Activated T-cell treated with anti-CD3 and anti-CD28 coated beads, Interleukin-2, amount 50 U/mL, for 1 hour (primary cell): ENCODE measurements around the gene GCSAML.
"Not testable (repeated sequence)": the region's sequence is repeated elsewhere in the genome, so short reads cannot be mapped to it uniquely, and the experiment has no call there.

Experiments used
- DNase-seq: peaks from one replicate; pipeline ENCODE4 v3.0.0-alpha.2; 2020

The GCSAML gene

DNA sequence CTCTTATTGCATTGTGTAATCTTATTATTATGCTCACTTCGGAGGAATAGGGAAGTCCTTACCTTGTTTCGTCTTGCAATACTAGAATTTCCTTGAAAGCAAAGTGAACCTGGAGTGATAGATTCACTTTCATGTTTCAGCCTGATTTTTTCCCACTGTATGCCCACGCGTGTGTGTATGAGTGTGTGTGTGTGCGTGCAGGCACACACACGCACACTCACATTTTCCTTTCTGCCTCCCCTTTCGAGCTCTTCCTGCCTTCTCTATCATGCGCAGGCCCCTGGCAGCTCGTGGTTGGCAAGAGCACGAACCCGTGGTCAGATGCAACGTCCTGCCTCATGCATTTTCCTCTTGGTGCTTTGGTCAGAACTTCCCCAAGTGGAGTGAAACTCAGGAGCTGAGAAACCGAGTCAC lies at the start of gene GCSAML:
TSS of gene GCSAML (plus strand) at position 366 of the 414 bp plus-strand sequence. CDS start 58 bp downstream, outside the sequence.
- DNase-seq, result no peak

DNA sequence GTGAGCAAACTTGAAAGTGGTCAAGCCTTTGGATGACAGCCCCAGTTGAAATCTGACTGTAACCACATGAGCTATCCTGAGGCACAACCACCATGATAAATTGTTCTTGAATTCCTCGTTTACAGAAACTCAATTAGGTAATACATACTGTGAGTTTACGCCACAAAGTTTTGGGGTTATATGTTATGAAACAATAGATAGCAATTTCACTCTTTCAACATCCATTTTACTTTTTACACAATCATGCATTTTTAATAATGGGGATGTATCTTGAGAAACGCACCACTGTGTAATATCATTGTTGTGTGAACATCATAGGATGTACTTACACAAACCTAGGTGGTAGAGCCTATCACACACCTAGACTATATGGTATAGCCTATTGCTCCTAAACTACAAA lies 48.1 kb upstream of the GCSAML start:
- no peak for DNase-seq

DNA sequence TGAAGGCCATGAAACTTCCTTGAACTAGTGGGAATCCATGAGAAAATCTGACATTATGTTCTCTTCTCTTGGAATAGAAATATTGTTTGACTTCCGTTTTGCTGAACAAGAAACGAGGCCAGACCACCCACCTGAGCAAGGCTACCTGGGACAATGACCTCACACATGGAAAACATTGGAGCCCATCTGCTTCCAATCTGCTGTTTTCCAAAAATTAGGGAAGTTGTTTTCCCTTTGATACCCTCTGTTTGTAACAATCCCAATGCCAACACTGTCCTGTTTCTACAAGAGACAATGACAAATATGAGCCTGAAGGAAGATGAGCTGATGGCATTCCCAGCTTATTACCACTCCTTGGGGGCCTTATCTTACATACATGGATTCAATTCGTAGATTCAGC lies 42.1 kb upstream of the GCSAML start:
- no peak for DNase-seq

DNA sequence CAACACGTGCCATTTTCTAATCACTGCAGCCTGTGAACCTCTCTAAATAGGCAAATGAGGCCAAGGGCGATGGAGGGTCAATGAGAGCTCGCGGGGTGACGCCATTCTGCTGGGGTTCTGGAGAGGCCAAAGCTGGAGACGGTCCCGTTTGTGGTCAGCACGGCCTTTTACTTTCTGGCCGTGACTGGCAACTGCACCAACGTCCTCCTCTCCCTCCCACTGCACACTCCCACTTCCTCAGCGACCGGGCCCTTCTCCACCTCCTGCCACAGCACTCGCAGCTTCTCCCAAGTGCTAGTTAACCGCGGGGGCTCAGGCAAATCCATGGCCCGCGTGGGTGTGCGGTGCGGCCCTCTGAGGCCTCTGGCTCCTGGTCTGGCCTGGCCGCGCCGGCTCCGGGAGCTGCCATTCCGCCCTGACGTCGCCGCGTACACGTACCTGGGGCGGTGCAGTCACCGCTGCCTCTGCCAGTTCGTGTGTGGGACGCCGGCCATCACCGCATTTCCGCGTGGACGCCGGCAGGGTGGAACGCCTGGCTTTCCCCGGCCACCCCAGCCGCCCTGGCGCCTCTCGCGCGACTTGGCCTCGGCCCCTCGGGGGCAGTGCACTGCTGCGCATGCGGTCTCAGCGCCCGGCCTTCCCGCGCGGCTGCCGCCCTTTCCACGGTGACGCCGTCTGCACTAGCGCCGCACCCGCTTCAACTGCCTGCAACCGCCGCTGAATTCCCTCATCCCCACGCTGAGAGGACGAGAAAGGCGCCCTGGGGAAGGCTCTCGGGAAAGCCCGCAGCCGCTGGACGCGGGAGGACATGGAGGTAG lies 30.9 kb upstream of the GCSAML start:
- DNase-seq, result no peak

DNA sequence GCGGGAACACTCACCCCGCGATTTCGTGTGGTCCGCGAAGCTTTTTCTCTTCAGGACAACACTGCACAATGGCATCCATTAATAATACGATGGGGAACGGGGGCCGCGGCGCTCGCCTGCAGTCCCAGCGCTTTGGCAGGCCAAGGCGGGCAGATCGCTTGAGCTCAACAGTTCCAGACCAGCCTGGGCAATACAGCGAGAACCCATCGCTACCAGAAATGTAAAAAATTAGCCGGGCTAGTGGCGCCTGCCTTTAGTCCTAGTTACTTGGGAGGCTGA lies 30.4 kb upstream of the GCSAML start:
- DNase-seq, result no peak

DNA sequence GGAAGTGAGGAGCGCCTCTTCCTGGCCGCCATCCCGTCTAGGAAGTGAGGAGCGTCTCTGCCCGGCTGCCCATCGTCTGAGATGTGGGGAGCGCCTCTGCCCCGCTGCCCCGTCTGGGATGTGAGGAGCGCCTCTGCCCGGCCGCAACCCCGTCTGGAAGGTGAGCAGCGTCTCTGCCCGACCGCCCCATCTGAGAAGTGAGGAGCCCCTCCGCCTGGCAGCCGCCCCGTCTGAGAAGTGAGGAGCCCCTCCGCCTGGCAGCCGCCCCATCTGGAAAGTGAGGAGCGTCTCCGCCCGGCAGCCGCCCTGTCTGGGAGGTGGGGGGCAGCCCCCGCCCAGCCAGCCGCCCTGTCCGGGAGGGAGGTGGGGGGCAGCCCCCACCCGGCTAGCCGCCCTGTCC lies 27.0 kb upstream of the GCSAML start:
- not testable (repeated sequence) for DNase-seq

DNA sequence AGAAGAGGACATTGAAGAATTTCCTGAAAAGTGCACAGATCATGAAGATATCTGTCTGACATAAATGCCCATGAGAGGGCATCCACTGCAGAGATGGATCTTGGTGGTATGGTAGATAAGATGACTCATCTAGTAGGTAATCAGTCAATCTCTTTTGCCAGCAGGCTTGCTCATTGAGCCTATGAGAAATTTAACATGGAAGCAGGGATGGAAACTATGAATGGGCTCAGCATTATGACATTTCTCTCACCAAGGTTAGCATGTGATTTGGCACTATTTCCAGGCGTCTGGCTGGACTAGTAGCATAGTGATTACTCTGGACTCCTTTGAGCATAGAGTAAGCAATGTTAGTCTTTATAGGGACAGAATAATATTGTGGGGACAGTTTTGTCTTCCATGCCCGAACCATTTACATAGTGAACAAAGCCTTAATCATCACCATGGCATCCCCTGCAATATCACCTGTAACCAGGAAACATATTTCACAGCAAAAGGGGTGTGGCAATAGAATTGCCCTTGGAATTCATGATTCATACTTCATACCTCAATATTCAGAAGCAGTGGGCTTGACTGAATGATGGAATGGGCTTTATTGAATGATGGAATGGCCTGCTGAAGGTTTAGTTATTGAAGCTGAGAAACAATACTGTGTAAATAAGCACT lies 20.0 kb upstream of the GCSAML start:
- no peak for DNase-seq

DNA sequence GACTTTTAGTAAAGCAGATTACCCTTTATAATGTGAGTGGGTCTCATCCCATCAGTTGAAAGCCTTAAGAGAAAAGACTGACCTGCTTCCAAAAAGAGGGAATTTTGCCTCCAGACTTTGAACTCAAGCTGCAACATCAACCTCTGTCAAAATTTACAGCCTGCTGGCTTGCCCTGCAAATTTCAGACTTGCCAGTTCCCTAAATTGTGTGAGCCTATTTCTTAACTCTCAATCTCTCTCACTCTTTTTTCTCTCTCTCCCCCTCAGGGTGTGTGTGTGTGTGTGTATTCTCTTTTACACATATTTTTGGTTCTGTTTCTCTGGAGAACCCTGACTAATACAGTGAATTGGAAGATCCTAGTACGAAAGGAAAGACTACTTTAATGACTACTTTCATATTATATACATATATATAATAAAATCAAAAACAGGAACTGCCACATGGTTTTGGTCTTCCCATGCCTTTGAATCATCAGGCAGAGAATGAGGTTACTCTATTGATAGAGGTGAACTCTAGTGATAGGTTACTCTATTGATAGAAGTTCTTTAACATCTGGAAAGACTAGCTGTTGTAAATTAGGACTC lies 19.1 kb upstream of the GCSAML start:
- no peak for DNase-seq

DNA sequence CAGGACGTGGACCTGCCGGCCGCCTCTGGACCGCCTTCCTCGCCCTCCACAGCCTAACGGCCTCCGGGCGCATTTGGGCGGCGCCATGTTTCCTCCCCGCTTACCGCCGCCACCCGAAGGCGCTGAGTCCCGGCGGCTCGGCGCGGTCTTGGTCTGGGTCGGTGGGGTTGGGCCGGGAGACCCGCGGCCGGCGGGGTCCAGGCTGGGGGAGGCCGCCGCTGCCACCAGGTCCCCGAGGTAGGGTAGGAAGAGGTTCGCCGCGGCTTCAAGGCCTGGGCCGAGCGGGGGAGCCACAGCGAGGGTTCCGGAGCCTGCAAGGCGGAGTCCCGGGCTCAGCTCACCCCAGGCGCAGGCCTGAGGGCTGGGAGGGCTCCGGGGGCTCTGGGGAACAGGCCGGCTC lies 18.1 kb upstream of the GCSAML start:
- no peak for DNase-seq

DNA sequence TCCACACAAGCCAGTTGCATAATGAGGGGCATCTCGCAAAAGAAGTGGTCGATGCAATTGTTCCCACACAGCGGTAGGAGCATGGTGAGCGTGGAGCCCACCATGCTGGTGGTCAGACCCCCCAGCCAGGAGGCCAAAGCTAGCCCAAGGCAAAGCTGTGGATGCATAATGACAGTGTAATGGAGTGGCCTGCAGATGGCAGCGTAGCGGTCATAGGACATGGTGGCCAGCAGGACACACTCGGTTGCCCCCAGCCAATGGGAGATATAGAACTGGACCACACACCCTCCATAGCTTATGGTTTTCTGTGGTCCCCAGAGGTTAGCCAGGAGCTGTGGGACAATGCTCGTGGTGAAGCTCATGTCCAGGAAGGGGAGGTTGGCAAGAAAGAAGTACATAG lies 17.0 kb upstream of the GCSAML start:
- no peak for DNase-seq

DNA sequence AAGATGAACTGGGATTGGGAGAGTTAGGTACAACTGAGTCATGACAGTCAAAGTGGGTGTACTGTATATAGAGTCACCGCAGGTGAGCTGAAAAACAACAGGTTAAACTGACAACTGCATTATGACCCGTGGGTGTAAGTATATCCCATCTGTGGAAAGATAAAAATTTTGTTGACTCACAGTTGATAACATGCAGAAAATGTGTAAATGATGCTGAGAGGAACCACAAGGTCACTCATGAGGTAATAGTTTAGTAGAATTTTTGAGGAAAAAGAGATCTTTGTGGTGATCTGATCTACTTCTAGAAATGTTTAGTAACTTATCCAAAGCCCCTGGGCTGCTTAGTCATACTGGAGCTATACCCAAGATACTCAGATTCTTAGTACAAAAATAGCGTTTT lies 13.5 kb upstream of the GCSAML start:
- no peak for DNase-seq

DNA sequence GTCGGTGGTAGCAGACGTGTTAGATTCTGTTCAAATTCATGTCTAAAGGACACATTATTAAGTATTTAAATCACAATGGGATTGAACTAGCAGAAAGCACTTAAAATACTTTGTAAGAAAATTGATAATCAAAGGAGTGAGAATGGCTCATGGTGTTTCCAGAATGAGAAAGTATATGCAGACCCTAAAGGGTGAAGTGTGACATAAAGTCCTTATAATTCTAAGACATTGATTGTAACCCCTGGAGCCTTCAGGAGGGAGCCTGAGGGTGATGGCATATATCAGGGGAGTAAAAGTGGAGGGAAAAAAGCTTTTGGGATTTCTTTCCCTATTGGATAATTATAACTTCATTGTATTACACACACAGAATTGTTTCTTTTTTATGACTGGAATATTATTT lies 12.6 kb upstream of the GCSAML start, which contains the start of gene OR2C3:
TSS of gene OR2C3 (minus strand) at position 101 of the 400 bp plus-strand sequence. CDS start 3,929 bp downstream, outside the sequence.
- no peak for DNase-seq

DNA sequence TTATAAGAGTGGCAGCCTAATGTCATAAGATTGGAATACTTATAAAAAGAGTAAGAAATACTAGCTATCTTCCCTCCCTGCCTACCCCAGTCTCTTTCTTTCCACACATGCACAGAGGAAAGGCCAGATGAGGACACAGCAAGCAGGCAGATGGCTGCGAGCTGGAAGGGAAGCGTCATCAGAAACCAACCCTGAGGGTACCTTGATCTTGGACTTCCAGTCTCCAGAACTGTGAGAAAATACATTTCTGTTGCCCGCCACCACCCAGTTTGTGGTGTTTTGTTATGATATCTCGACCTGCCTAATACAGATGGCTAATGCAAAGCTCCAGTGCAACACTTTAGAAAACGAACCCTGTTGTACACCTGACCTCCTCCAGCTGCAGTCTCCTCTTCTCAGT lies 10.4 kb upstream of the GCSAML start:
- no peak for DNase-seq

DNA sequence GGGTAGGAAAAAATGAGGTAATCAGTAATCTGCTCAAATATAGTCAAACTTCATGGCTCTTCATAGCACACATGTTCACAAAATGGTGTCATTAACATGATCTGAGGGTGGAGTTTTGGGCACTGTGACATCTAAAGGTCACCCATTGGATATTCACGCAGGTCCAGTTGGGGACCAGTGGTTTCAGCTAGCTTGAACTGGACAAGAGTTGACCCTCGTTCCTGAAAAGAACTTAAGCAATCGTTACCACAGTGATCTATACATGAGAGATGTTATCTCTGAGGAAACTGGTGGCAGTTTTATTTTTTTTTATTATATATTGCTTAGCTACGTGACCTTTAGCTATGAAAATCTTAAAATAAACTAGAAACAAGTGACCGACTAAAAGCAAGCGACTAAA lies 9.7 kb upstream of the GCSAML start:
- no peak for DNase-seq

DNA sequence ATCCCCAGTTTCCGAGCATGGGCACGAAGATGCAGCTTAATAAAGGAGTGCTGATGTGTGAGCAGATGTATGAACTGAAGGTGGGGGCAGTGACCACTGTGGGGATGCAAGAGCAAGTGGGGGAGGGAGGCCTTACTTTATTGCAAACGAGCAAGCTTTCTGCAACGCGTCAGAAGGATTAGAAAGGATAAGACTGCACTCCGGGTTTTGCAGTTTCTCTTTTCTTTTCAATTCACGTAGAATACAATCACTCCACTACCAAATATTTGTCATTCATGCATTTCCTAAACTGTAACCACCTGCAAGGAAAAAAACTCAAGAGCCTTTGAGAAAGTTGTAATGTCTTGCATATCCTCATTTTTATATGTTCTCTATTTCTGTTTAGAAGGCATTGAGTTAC lies 8.4 kb upstream of the GCSAML start:
- no peak for DNase-seq

DNA sequence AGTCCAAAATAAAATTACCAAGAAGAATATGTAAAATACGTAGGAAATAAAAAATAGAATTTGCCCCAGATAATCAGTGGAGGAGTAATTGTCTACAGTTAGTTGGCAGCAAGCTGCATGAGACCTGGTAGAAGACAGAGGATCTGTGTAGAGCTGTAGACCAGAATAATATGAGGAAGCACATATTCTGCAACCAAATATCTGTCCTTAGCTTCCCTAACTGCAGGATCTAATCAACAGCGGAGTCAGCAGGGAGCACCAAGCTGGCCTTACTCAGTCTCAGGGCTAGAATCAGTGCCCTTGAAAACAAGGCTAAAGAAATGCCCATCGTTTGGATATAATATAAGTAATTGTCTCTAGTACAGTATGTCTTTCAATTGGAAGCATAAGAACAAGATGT lies 6.1 kb upstream of the GCSAML start:
- DNase-seq, result no peak

DNA sequence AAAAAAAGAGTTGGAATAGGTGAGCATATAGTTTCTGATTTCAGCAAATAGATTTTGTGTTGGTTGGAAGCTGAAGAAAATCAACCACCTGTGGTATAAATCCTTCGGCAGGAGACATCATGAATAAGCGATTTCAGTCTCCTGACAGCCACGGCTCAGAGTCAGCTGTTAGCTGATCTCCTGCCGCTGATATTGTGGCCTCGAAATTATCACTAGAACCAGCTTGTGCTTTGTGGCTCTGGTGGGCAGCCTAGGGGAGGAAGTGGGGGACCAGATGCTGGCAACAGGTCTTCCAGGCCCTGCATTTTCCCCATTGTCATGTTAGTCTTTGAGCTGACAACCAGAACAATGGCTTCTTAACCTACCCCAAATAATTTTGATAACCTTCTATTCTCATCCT lies 842 bp upstream of the GCSAML start:
- no peak for DNase-seq

DNA sequence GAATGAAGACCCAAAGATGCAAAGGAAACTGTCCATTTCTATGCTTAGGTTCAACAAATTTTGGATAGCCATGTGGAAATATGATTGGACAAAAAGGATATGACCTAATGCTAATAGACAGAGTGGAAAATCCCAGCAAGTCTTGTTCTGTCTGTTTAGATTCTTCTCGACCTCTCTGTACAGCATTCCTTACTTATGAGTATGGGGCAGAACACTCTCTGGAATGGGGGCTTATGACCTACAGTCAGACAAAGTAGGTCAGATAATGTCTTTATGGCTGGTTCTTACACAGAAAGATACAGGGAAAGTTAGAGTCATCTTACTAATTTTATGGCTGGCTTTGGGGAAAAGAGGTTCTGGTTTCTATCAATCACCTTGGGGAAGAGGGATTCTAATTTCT lies 2.8 kb downstream of the GCSAML start:
- no peak for DNase-seq

DNA sequence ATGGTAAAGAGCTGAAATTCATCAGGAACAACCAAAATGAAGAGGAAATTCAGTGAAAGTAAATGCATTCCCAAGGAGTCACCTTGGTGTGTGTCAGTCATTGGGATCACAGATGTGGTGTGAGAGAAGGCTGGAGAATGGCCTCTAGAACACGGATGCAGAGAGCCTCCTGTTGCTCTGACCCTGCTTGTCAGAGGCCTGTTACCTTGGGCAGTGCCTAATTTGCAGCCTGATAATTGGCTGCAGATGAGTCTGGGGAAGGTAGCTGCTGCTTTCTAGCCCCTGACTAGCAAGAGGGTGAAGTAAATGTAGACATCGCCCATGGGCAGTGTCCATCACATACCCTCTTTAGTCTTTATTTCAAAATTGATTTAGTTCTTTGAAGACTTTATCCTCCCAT lies 3.3 kb downstream of the GCSAML start:
- no peak for DNase-seq

DNA sequence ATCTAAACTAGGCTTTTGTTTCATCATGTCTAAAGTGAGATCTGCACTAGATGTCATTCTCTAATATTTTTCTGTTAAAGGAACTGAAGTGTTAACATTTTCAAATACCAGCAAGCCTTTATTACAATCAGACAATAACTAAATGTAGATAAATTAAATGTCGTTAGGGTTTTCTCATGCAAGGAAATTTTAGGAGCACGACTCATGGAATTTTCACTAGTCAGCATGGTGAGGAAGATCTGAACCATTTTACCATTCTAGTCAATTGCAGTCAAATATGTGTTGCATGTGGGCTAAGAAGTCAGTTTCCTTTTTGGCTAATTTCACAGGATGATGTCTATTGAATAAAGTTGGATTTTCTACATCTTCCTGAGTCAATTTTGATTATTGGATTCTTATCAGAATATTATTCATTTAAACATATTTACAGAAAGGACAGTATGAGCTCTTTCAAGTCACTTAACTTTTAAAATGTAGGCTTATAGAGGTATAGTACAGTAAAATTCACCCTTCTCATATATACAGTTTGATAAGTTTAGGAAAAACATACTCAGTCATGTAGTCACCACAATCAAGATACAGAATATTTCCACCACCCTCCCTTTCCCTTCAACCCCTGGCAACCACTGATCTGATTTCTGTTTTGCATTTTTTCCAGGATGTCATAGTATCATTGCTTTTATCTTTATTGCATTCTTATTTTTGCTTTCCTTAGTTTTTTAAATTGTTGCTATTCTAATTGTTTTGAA lies 9.2 kb downstream of the GCSAML start:
- DNase-seq, result no peak

DNA sequence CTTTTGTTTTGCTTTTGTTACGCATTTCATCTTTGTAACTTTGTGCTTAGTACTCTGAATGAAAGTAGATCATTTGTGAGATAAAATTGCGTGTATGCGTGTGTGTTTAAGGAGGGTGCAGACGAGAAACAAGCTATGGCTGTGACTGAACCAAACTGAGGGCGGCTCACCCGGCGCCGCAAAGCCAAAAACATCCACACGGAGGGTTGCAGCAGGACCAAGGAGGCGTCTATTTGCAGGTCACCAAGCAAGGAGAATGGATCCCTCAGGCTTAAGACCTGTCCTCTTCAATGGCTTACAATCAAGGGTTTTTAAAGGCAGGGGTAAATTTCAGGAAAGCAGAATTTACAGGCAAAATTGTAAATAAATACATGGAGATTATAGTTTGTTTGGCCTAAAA lies 12.8 kb downstream of the GCSAML start:
- DNase-seq, result no peak

DNA sequence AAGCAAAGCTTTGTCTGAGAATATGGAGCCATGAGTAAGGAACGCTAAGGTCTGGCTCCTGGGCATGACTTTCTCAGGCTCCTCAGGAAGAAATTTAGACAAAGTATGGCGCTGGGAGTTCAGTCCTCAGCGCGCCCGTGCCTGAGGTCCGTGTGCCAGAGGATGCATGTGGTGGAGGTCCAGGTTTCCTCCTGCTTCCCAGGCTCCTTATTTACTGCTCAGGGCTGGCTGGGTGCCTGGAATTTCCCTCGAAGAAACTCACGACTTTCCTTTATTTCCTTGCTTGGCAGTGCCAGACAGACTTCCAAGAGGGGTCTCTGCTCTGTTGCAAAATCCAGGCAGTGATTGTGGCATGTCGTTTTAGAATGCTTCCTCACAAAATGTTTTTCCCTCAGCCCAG lies 13.3 kb downstream of the GCSAML start:
- no peak for DNase-seq

DNA sequence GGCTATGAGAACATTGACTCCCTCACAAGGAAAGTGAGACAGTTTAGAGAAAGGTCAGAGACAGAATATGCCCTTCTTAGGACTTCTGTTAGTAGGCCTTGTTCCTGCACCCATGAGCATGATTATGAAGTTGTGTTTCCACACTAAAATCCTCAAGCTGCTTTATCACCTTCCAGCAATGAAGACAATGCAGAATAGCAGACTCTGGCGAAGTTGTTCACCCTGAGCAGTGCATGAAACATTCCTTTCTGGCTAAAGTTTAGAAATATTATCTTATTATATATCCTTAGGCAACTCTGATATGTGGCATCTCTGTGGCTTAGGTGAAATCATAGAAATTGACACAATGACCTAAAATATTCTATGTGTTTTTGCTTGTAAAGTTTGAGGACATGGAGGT lies 25.3 kb downstream of the GCSAML start:
- DNase-seq, result no peak

DNA sequence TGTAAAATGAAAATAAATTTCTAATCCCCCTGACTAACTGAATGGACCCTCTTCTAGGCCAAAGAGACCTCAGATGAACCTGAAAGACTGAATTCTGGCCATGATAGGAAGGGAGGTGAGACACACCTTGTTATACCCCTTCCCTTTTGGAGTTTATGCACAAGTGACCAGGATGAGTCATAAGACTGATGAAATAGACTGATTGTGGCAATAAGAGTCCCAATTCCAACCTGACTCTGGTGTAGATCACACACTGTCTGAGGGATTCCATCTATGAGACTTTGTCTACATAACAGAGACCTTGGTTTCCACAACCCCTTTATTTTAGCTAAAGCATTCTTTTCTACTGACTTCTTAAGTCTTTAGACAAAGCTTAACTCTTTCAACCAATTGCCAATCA lies 25.7 kb downstream of the GCSAML start:
- DNase-seq, result no peak
